OCI-LY3 (cell line): ENCODE data around the gene MTOR.

Experiments used
- H2AFZ ChIP-seq: fragments of 200-600, 300-600 bp; shearing (Covaris generic); 2 replicates; pipeline ENCODE4 v1.6.0; 2014; ENCODE audit warnings: antibody characterized with exemption, low read depth, low read length
- H3K27ac ChIP-seq: fragments of 200-600, 300-600 bp; sonication (generic); 2 replicates; pipeline ENCODE4 v1.5.1; 2014; ENCODE audit warnings: mild to moderate bottlenecking, low read length, moderate library complexity, mixed read lengths
- H3K27me3 ChIP-seq: fragments of 200-600, 300-600 bp; sonication (generic); 2 replicates; pipeline ENCODE4 v1.6.1; 2014; ENCODE audit warnings: low read depth, low read length, mixed read lengths
- H3K36me3 ChIP-seq: fragments of 200-600, 300-600 bp; sonication (generic); replicated peaks from 2 replicates; pipeline ENCODE3; 2014; ENCODE audit warnings: low read depth, low read length, mixed read lengths
- H3K4me1 ChIP-seq: fragments of 300-600, 200-600 bp; sonication (generic); 2 replicates; pipeline ENCODE4 v1.6.1; 2014; ENCODE audit warnings: low read length, mixed read lengths
- H3K4me2 ChIP-seq: fragments of 200-600, 300-600 bp; sonication (generic); 2 replicates; pipeline ENCODE4 v1.6.1; 2014; ENCODE audit warnings: low read length, mixed read lengths
- H3K4me3 ChIP-seq: fragments of 300-600, 200-600 bp; sonication (generic); 2 replicates; pipeline ENCODE4 v1.5.1; 2014; ENCODE audit warnings: antibody characterized with exemption, mild to moderate bottlenecking, low read length, moderate library complexity
- H3K79me2 ChIP-seq: fragments of 300-600, 200-600 bp; shearing (Covaris generic); 2 replicates; pipeline ENCODE4 v1.6.1; 2014; ENCODE audit warnings: mild to moderate bottlenecking, low read length, mixed read lengths
- H3K9ac ChIP-seq: fragments of 300-600, 200-600 bp; shearing (Covaris generic); 2 replicates; pipeline ENCODE4 v1.6.0; 2014; ENCODE audit warnings: mild to moderate bottlenecking, low read length, moderate library complexity
- H3K9me3 ChIP-seq: fragments of 200-600, 300-600 bp; shearing (Covaris generic); 2 replicates; pipeline ENCODE4 v1.6.1; 2014; ENCODE audit warnings: low read length, mixed read lengths; ENCODE audit not compliant: insufficient read depth
- H4K20me1 ChIP-seq: fragments of 200-600, 300-600 bp; sonication (generic); 2 replicates; pipeline ENCODE4 v1.6.1; 2016; ENCODE audit warnings: low read length, mixed read lengths; ENCODE audit not compliant: insufficient read depth
- CTCF ChIP-seq: fragments of 200-600, 300-600 bp; sonication (generic); IDR thresholded peaks from 2 replicates; pipeline ENCODE4 v1.5.1; 2014; ENCODE audit warnings: antibody characterized with exemption, low read length, low read depth
- EZH2phosphoT487 ChIP-seq: fragments of 200-600 bp; shearing (Covaris generic); IDR thresholded peaks from 2 replicates; pipeline ENCODE4 v1.6.1; 2018; ENCODE audit warnings: antibody characterized with exemption, mixed run types, low read depth

MTOR gene

GRCh38 chr1:11138952-11139351, 123.4 kb downstream of the MTOR start:
- Histone ChIP-seq H3K4me1 (no peaks in the 10 kb centered on the region), H2AFZ (no peak overlapping the region), H4K20me1 (no peaks in the 10 kb centered on the region), H3K9ac (no peak overlapping the region), H3K4me3 (no peak overlapping the region), H3K79me2 (no peaks in the 10 kb centered on the region), H3K9me3 (no peaks in the 10 kb centered on the region), H3K27ac (no peak overlapping the region), H3K27me3 (no peaks in the 10 kb centered on the region), H3K4me2 (no peak overlapping the region), H3K36me3 (peaks cover 2% of the 10 kb centered on the region)
- TF ChIP-seq CTCF, result no peak
- no peak for TF ChIP-seq EZH2phosphoT487

GRCh38 chr1:11138029-11138428, 124.3 kb downstream of the MTOR start:
- Histone ChIP-seq H3K27ac (no peak overlapping the region), H3K36me3 (peaks cover 2% of the 10 kb centered on the region), H3K4me1 (no peaks in the 10 kb centered on the region), H4K20me1 (no peaks in the 10 kb centered on the region), H2AFZ (no peak overlapping the region), H3K4me2 (no peak overlapping the region), H3K27me3 (no peaks in the 10 kb centered on the region), H3K9ac (no peak overlapping the region), H3K79me2 (no peaks in the 10 kb centered on the region), H3K9me3 (no peaks in the 10 kb centered on the region), H3K4me3 (no peak overlapping the region)
- no peak for TF ChIP-seq CTCF
- no peak for TF ChIP-seq EZH2phosphoT487

- H3K9me3 ChIP-seq, result no peaks in the 10 kb centered on the region
- no peaks in the 10 kb centered on the region for H3K4me1 ChIP-seq
- no peaks in the 10 kb centered on the region for H3K27me3 ChIP-seq
- H4K20me1 ChIP-seq, result no peaks in the 10 kb centered on the region
- H3K4me2 ChIP-seq, result no peak overlapping the region
- H3K79me2 ChIP-seq, result no peaks in the 10 kb centered on the region
- no peak overlapping the region for H3K27ac ChIP-seq
- H2AFZ ChIP-seq, result no peak overlapping the region
- no peak for TF ChIP-seq CTCF
- TF ChIP-seq EZH2phosphoT487, result no peak
- H3K36me3 ChIP-seq, result peaks cover 6% of the 10 kb centered on the region
- H3K9ac ChIP-seq, result no peak overlapping the region
- H3K4me3 ChIP-seq, result no peak overlapping the region
Measured at GRCh38 chr1:11134898-11135266, 127.5 kb downstream of the MTOR start.

- TF ChIP-seq EZH2phosphoT487, result no peak
- TF ChIP-seq CTCF, result no peak
- Histone ChIP-seq H4K20me1 (no peaks in the 10 kb centered on the region), H3K4me3 (no peak overlapping the region), H3K9me3 (no peaks in the 10 kb centered on the region), H3K4me1 (no peaks in the 10 kb centered on the region), H3K79me2 (no peaks in the 10 kb centered on the region), H3K4me2 (no peak overlapping the region), H3K27ac (no peak overlapping the region), H2AFZ (no peak overlapping the region), H3K27me3 (no peaks in the 10 kb centered on the region), H3K36me3 (peaks cover 6% of the 10 kb centered on the region), H3K9ac (no peak overlapping the region)
Measured at GRCh38 chr1:11134251-11134897, 128.0 kb downstream of the MTOR start.
